Activated CD8-positive, alpha-beta memory T cell treated with anti-CD3 and anti-CD28 coated beads, Interleukin-2, amount 10 ng/mL, durations not matched to agents 7 days and 5 days (primary cell): ENCODE measurements around the gene HCFC2. TPM values are rescaled to one million over a fixed set of nuclear protein-coding genes. Genes with fewer than 3 reads are reported as not detected.

Source experiments
- total RNA-seq, 2 experiments: library from RNA; stranded (reverse); gene quantifications; one replicate each; pipeline ENCODE4 v1.2.3, GENCODE V29; 2021

The HCFC2 gene
- total RNA-seq, 2 experiments from 2014 or later: 12.7 to 15.2 TPM

Other genes with a start within 250 kb of the HCFC2 start
- 1 to 10 TPM; 2.7 to 5.3 TPM for gene NT5DC3, start 223.3 kb upstream of the HCFC2 start, total RNA-seq
- 100 to 1,000 TPM; 324 to 489 TPM for gene HSP90B1, start 134.1 kb upstream of the HCFC2 start, total RNA-seq
- gene TDG, start 98.7 kb upstream of the HCFC2 start, total RNA-seq: 10 to 100 TPM; 29.4 to 46.5 TPM
- gene GLT8D2, start 14.3 kb upstream of the HCFC2 start, total RNA-seq: under 1 TPM; 0.40 to 0.41 TPM
- 10 to 100 TPM; 23.8 to 24.2 TPM for gene NFYB, start 73.7 kb downstream of the HCFC2 start, total RNA-seq
- gene TXNRD1, start 151.2 kb downstream of the HCFC2 start, total RNA-seq: 100 to 1,000 TPM; 109 to 118 TPM
- 1 to 10 TPM; 6.9 to 7.1 TPM for gene EID3, start 239.2 kb downstream of the HCFC2 start, total RNA-seq